H4 (cell line): ENCODE results near the gene PPME1. TPM values are rescaled to one million over a fixed set of nuclear protein-coding genes. Genes with fewer than 3 reads are reported as not detected.
A peak's percentile ranks its signal among the peaks of the same experiment; 100 is the strongest.

Experiments
- DNase-seq: peaks from one replicate; pipeline ENCODE4 v3.0.0-alpha.2; 2015; ENCODE audit warnings: low spot score
- total RNA-seq: library from RNA; depleted of rRNA; stranded (reverse); fragments of >200 nt; shearing (Covaris generic); gene quantifications from 2 replicates; pipeline ENCODE4 v1.2.3, GENCODE V29; 2014; rRNA removed

The PPME1 gene
- total RNA-seq, 1 experiment from 2014 or later: 33.1 TPM

DNA sequence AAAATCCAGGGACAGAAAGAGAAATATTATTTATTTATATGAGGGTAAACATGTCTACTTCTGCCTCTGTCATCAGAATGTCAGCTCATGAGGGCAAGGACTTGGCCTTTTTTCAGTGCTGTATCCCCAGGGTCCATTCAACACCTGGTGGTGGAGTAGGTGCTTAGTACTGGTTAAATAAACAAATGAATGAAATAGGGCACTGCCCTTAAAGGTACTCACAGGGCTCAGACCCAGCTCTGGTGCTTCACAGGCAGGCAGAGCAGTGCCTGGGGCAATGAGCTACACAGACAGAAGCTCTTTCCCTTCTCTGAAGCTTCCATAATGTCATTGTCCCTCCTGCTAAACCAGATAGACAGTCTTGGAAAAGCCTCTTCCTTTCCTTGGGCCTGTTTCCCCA is 109.4 kb downstream of the PPME1 start:
- DNase-seq: no peak

DNA sequence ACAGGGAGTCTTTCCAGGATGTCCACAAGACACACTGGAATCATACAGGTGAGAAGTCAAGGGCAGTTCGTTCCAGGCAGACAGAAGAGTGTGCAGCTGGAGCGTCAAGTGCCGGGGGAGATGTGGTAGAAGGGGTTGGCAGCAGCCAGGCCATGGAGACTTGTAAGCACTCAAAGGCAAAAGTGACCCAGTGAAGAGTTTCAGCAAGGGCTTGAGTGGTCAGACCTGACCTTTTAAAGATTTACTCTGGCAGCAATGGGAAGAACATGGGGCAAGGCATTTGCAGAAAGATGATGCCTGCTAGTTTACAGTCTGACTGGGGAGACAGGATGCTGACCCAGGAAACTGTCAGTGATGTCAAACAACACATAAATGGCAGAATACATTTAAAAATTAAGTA is 111.3 kb downstream of the PPME1 start:
- DNase-seq: no peak

DNA sequence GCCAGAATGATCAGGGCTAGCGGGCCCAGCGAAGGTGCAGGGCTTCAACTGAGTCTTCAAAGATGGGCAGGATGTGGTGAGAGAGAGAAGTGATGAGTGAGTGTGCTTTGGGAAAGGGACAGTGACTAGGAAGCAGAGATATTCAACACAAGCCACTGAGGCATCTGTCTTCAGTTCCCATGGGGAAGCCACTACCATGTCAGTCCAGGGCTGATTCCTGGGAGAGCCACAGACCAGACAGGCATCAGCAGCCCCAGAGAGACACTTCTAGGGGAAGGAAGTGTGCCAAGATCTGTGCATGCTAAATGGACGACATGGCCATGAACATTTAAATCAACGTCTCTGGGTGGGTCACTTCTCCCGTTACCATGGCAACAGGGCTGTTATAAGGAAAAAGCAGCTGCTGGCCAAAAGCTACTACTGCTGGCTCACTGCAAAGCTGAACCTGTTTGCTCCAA is 111.9 kb downstream of the PPME1 start:
- DNase-seq: no peak

DNA sequence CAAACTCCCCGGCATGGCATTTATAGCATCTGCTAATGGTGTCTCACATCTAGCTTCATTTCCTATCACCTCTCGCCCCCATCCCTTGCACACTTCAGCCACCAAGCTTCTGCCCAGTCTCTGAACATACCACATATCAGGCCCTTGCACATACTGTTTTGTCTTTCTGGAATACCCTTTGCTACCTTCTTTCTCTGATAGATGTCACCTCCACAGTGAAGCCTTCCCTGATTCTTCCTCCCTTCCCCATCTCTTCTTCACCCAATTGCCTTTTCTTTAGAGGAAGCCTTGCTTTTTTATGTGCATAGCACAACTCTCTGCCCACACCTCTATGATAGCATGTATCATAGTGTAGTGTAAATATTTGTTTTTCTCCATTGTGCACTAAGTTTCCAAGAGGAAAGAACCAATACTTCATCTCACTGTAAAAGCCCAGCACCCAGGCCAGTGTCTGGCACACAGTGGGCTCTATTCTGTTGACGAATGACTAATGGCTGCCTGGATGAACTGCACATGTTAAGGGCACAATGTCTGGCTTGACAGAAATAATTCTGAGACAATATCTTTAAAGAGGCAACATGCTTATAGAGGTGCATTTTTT is 112.6 kb downstream of the PPME1 start:
- DNase-seq: no peak

DNA sequence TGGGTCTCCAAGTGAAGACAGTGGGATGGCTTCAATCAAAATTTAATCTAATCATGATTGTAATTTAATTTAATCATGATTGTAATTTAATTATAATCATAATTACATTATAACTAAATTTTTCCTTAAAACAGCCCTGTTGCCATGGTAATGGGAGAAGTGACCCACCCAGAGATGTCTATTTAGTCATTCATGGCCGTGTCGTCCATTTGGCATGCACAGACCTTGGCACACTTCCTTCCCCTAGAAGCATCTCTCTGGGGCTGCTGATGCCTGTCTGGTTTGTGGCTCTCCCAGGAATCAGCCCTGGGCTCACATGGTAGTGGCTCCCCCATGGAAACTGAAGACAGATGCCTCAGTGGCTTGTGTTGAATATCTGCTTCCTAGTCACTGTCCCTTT is 113.4 kb downstream of the PPME1 start:
- no peak for DNase-seq

DNA sequence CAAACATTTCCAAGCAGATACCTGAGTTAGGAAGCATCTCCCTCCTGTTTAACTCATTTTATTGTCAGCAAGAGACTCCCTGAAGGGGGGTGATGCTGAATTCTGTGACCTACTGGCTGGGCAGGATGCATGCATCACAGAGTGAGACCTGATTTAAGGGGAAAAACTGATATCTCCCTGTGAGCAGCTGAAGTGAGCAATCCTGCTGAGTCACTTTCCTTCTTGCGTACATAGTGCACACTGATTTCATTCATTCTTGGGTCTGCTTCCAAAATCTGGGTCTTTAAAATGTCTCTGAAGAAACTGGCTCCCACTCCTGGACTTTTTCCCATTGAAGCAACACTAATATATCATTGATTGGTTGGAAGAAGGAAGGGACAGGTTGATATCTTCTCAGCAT is 117.1 kb downstream of the PPME1 start:
- peak; percentile 81 for DNase-seq

DNA sequence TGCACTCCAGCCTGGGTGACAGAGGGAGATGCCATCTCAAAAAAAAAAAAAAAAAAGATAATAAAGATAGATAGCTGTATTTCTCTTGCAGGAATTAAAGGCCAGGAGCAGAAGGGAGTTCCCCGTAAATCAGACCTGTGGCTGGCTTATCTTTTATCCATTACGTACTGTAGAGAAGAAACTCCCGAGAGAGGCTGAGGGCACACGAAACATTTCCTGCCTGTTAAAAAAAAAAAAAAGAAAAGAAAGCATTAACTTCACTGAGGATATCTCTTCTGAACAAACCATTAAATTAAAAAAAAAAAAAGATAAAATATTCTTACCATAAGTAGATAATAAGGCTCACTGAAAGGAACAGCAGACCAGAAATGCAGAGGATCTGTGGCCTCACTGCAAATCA is 117.8 kb downstream of the PPME1 start:
- DNase-seq: no peak

DNA sequence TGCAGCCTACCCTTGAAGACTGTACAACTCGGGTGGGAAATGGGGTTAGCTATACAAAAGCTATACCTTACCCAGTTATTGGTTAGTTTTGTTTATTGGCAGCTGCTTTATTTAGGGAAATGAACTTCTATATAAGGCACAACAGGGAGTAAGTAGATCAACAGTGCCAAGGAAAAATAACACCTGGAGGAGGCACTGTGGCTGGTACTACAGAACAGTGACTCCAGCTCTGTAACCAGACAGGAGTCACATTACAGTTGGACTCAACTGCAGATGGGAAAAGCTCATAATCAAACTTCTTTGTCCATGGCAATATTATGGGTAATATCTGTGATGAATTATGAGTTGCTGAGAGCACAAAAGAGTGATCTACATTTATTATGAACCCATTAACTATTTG is 126.4 kb downstream of the PPME1 start:
- no peak for DNase-seq

DNA sequence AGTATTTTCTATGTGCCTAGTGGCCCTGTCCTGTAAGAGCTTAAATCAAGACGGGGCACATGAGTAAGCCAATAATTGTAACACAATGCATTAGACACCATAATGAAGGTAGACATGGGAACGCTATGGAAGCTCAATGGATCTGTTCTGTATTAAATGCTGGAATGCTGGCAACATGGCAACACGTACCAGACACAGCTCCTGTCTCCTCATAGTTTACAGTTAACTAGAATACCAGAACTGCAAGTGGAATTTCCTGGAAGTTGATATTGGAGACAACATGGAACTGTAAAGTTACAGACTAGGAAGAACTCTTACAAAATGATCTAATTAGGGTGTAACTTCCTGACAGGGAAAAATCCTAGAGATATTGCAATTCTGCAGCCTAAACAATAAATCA is 127.9 kb downstream of the PPME1 start:
- no peak for DNase-seq

Other genes starting within 250 kb of the PPME1 start
- not detected in 2 replicates for gene DNAJB13, start 220.3 kb upstream of the PPME1 start, total RNA-seq
- 0.35 and 3.7 TPM in 2 replicates for gene UCP2, start 188.4 kb upstream of the PPME1 start, total RNA-seq
- not detected in 2 replicates for gene UCP3, start 162.2 kb upstream of the PPME1 start, total RNA-seq
- gene C2CD3, start 287 bp upstream of the PPME1 start, total RNA-seq: 8.4 and 17.7 TPM in 2 replicates
- gene P4HA3, start 140.4 kb downstream of the PPME1 start, total RNA-seq: 0.17 and 0.27 TPM in 2 replicates
- gene PGM2L1, start 227.1 kb downstream of the PPME1 start, total RNA-seq: 2.2 and 3.7 TPM in 2 replicates